ENCODE measurements around the gene ACAD9. TPM values are rescaled to one million over a fixed set of nuclear protein-coding genes. Genes with fewer than 3 reads are reported as not detected.
A peak's percentile ranks its signal among the peaks of the same experiment; 100 is the strongest.
"Not testable (repeated sequence)": the region's sequence is repeated elsewhere in the genome, so short reads cannot be mapped to it uniquely, and the experiment has no call there.

ACAD9 gene
- total RNA-seq: 10 to 100 TPM; 37.0 to 62.4 TPM
- total RNA-seq: 45.8 to 87.4 reads per million in 2 donors

DNA sequence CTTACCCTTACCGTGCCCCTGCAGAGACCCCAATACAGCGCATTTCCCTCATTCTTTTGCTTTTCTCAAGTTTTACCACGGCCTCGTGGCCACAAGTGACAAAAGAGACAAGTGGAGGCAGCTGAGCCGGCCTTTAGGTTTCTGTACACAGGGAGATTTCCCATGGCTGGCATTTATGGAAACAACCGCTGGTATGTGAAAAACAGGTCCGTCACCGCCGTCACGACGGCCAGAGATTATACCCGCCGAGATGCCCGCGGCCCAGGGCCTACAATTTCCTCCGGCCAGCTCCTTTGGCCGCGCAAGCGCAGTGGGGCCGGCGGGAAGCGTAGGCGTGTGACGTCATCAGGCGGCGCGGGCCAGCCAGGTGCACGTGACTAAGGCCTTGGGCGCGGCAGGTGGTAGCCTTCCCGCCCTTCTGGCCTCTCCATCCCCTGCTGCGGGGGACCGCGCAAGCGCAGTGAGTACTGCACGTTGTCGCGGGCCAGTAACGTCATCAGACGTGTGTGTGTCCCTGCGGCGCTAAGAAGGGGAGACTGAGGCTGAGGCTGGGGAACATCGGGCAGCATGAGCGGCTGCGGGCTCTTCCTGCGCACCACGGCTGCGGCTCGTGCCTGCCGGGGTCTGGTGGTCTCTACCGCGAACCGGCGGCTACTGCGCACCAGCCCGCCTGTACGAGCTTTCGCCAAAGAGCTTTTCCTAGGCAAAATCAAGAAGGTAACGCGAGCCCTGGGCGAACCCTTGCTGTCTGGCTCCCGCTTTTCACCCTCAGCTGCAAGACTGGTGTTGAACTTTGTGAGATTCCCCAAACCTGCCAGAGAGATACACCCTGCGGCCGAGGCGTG, at the start of gene ACAD9:
Gene ACAD9 (plus strand): TSS at position 496 of the 845 bp plus-strand sequence. CDS start 72 bp downstream, at position 568.
- ATAC-seq: peak; percentile 95
- Mint-ChIP-seq H3K36me3 (ENCODE audit: low read depth) (peaks cover 5% of the 10 kb centered on the region), H3K27ac (peak within 1 kb of the TSS; percentile 100), H3K4me3 (peak within 1 kb of the TSS; percentile 93), H3K4me1 (peaks cover 53% of the 10 kb centered on the region), H3K27me3 (no peaks in the 10 kb centered on the region)
- no peaks in the 10 kb centered on the region for H3K9me3 ChIP-seq (ENCODE audit: control insufficient read depth, low read length, poor library complexity, severe bottlenecking)
- DNase-seq: peak; percentile 96 to 97 (median 96)

DNA sequence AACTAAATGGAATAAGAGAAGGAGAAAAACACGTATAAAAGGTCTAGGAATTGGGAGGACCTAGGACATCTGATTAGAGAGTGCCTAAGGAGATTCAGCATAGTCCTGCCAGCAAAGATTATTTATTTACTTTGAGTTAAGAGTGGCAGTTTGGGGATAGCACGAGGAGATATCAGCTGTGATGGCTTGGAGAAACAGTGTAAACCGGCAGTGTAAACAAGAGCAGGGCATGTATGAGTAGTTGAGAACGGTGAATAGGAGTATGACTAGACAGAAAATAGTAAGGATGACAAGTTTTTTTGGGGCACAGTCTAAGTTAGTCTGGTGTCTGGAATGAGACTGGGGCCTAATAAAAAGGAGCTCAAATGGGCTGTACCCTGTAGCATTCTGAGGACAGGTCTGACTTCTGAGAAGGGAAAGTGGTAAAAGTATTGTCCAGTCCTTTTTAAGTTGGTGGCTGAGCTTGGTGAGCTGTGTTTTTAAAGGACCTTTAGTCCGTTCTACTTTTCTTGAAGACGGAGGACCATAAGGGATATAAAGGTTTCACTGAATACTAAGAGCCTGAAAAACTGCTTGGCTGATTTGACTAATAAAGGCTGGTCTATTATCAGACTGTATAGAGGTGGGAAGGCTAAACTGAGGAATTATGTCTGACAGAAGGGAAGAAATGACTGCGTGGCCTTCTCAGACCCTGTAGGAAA, 49.3 kb upstream of the ACAD9 start:
- not testable (repeated sequence) for H3K9me3 ChIP-seq (ENCODE audit: control insufficient read depth, low read length, poor library complexity, severe bottlenecking); H3K4me1 Mint-ChIP-seq; H3K27me3 Mint-ChIP-seq; H3K4me3 Mint-ChIP-seq; H3K36me3 Mint-ChIP-seq (ENCODE audit: low read depth); ATAC-seq; DNase-seq; H3K27ac Mint-ChIP-seq

DNA sequence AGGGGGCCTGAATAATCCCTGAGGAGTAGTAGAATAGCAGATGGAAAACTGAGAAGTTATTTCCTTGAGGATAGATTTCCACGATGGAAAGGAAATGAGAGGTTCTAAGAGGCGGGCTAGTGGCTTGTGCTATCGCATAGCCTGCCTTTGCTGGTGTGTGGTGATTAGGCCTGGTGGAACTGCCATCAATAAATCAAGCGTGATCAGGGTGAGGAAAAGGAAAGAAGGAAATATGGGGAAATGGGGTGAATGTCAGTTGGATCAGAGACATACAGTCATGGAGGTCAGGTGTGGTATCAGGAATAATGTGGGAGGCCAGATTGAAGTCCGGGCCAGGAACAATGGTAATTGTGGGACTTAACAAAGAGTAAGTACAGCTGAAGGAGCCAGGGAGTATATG, 48.7 kb upstream of the ACAD9 start:
- not testable (repeated sequence) for DNase-seq; H3K4me3 Mint-ChIP-seq; H3K27ac Mint-ChIP-seq; H3K4me1 Mint-ChIP-seq; ATAC-seq; H3K27me3 Mint-ChIP-seq; H3K9me3 ChIP-seq (ENCODE audit: control insufficient read depth, low read length, poor library complexity, severe bottlenecking); H3K36me3 Mint-ChIP-seq (ENCODE audit: low read depth)

DNA sequence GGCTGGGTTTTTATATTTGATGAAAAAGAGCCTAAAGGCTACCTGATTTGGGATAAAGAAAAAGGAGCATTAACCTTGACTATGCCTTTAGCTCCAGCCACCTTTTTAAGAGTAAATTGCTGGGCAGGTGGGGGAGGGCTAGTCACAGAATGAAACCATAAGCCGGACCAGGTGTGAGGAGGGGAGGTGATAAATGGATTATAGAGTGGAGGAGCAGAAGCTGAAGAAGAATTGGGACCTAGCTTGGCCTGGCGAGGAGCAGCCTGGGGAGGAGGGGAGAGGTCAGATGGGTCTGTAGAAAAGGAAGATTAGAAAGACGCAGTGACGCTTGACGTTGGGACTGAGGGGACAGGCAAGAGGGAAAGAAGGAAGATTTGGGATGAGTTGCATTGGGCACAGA, 46.4 kb upstream of the ACAD9 start:
- H3K9me3 ChIP-seq (ENCODE audit: control insufficient read depth, low read length, poor library complexity, severe bottlenecking); H3K36me3 Mint-ChIP-seq (ENCODE audit: low read depth); H3K27me3 Mint-ChIP-seq; H3K27ac Mint-ChIP-seq; ATAC-seq; H3K4me1 Mint-ChIP-seq; H3K4me3 Mint-ChIP-seq; DNase-seq: not testable (repeated sequence)

DNA sequence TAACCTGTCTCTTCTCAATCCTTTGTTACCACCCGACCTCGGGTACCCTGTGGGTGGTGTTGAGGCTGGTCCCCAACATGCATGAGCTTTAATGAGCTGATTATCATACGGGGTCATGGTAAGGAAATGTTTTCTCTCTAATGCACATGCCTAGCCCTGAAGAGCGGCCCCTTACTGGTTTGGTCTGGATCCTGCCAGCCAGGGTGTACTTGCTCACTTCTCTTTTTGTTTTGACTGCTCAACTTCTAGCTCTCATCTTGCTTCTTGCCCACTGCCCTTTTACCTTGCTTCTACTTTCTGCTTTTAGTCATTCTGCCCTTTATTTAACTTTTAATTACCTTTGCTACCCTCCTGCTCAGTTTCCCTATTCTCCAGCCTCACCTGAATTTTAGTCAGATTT, 44.3 kb upstream of the ACAD9 start:
- Mint-ChIP-seq H3K27ac (no peak overlapping the region), H3K36me3 (ENCODE audit: low read depth) (no peaks in the 10 kb centered on the region), H3K27me3 (no peaks in the 10 kb centered on the region), H3K4me3 (no peak overlapping the region), H3K4me1 (peaks cover 7% of the 10 kb centered on the region)
- ATAC-seq: no peak
- no peak for DNase-seq
- H3K9me3 ChIP-seq (ENCODE audit: control insufficient read depth, low read length, poor library complexity, severe bottlenecking): no peaks in the 10 kb centered on the region

DNA sequence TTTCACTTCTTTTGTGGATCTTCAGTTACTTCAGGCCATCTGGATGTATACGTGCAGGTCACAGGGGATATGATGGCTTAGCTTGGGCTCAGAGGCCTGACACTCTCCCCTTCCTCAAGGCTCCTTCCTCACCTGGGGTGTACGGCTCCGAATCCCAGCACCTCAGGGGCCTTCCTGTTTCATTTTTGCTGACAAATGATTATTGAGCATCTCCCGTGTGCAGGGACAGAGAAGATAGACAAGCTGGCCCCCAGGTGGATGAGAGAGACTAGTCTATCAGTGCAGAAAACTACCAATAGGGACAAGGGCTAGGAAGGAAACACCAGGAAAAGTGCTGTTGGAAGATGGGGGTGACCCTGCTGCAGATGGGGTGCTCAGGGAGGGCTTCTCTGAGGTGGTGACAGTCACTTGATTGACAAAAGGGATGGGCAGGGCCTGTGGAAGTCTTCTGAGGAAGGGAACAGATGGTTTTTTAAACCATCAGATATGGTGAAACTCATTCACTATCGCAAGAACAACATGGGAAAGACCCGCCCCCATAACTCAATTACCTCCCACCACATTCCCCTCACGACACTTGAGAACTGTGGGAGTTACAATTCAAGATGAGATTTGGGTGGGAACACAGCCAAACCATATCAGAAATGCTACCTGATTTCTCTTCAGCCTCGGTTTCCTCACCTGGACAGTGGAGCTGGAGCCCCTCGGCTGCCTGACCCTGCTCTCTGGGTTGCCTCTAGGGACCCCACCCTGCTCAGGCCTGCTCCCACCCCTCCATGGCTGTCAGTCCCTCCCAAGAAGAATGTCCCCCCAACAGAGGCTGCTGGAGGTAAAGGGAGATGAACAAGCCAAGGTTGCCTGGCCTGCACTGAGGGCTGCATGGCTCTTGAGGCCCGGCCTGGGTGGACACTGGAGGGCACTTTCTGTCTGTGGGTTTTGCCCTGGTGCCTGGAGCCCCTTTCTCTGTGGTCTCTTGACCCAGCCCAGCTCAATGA, 37.2 kb upstream of the ACAD9 start:
- ATAC-seq (no peak), DNase-seq (no peak)
- Mint-ChIP-seq H3K4me3 (no peak overlapping the region), H3K36me3 (ENCODE audit: low read depth) (no peaks in the 10 kb centered on the region), H3K27me3 (no peaks in the 10 kb centered on the region), H3K4me1 (peaks cover 15% of the 10 kb centered on the region), H3K27ac (peak overlapping the region; percentile 27)
- H3K9me3 ChIP-seq (ENCODE audit: control insufficient read depth, low read length, poor library complexity, severe bottlenecking): no peaks in the 10 kb centered on the region

DNA sequence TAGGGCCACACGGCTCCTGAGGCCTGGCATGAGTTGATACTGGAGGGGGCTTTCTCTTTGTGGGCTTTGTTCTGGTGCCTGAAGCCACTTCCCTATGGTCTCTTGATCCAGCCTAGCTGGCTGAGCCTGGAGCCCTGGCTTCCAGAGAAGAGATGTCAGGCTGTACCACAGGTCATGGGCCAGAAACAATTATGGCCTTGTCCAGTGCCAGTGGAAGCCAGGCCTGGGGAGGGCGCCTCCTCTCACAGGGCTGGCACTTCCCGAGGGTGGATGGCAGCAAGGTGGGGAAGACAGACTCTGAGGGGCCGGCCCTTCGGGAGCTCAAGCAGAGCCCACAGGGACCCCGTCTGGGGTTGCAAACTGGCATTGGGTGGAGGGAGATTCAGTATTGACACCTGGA, 34.9 kb upstream of the ACAD9 start:
- no peaks in the 10 kb centered on the region for H3K27me3 Mint-ChIP-seq
- ATAC-seq: no peak
- peak overlapping the region; percentile 94 for H3K4me3 Mint-ChIP-seq
- no peaks in the 10 kb centered on the region for H3K36me3 Mint-ChIP-seq (ENCODE audit: low read depth)
- H3K9me3 ChIP-seq (ENCODE audit: control insufficient read depth, low read length, poor library complexity, severe bottlenecking): no peaks in the 10 kb centered on the region
- H3K27ac Mint-ChIP-seq: peak overlapping the region; percentile 95
- peaks cover 15% of the 10 kb centered on the region for H3K4me1 Mint-ChIP-seq
- DNase-seq: no peak

DNA sequence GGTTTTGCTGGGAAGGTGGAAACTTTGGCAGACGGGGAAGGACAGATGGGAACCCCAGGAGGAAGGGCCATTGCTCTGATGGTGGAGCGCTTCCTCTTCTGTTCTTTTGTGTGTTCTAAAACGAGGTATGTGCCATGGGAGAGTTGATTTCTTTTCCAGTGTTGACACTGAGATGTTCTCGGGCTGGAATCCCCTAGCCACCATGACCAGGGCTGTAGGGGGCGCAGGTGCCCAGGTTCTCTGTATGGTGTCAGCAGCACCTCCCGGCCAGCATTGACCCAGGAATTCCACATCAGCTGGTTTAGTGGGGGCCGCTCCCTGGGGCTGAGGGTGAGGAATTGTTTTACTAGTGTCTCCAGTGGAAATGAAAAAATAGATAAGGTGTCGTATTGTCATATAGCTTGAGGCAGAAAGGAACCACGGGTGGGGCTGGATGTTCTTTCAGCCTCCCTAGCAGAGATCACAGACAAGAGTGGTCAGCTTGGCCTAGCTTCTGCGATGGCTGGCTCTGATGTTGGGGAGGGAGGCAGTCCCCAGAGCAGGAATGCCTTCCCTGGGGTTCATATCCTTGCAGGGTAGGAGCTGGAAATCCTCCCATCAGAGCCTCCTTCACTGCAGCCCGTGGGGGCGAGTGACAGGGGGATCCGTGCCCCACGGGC, 34.2 kb upstream of the ACAD9 start:
- no peak for DNase-seq

DNA sequence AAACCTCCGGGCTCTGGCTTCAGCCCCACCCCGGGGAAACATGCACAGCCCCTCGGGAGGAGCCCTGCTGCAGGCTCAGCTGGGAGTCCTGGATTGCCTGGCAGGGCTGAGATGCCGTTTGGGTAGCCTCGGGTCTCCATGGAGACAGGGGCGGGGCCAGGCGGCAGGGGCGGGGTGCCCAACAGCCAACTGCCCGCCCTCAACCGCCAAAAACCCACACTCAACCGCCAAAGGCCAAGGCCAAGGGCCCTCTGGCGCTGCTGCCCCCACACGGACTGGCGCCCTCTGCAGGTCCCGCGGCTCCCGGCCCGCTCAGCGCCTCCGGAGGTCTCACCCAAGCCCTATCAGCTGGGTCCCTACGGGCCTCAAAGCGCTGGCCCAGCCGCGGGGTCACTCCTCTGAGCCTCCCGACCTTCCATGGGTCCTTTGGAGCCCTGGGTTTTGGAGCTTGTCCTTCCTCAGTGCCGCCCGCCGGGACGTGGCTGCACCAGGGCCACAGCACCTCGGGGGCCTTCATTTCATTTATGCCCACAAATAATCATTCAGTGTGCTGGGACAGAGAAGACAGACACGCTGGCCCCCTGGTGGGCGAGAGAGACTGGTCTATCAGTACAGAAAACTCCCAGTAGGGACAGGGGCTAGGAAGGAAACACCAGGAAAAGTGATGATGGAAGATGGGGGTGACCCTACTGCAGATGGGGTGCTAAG, 33.5 kb upstream of the ACAD9 start:
- H3K4me3 Mint-ChIP-seq: peak overlapping the region; percentile 94
- no peaks in the 10 kb centered on the region for H3K9me3 ChIP-seq (ENCODE audit: control insufficient read depth, low read length, poor library complexity, severe bottlenecking)
- H3K4me1 Mint-ChIP-seq: peaks cover 11% of the 10 kb centered on the region
- no peaks in the 10 kb centered on the region for H3K36me3 Mint-ChIP-seq (ENCODE audit: low read depth)
- DNase-seq: peak; percentile 61 to 69 (median 68)
- ATAC-seq: peak; percentile 84
- H3K27ac Mint-ChIP-seq: peak overlapping the region; percentile 95
- H3K27me3 Mint-ChIP-seq: no peaks in the 10 kb centered on the region

More for the DNA sequence above, 34.2 kb upstream of the ACAD9 start:
- Mint-ChIP-seq H3K36me3 (ENCODE audit: low read depth) (no peaks in the 10 kb centered on the region), H3K27me3 (no peaks in the 10 kb centered on the region), H3K4me3 (peak overlapping the region; percentile 94), H3K4me1 (peaks cover 13% of the 10 kb centered on the region), H3K27ac (peak overlapping the region; percentile 95)
- ATAC-seq: no peak
- H3K9me3 ChIP-seq (ENCODE audit: control insufficient read depth, low read length, poor library complexity, severe bottlenecking): no peaks in the 10 kb centered on the region

DNA sequence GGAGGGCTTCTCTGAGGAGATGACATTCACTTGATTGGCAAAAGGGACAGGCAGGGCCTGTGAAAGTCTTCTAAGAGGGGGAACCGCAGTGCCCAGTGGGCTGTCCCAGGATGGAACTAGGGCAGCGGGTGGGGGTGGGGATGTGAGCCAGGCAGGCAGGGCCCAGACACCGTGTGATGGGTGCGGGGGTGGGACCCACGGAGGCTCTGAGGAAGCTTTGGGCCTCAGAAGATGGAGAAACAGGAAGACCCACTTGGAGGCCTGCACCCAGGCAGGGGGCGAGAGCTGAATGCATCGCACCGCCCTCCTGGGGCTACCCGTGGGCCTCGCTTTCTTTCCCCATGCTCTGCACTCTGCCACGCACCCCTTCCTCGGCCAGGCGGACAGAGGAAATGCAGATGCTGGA, 32.9 kb upstream of the ACAD9 start:
- no peak for DNase-seq
- H3K27ac Mint-ChIP-seq: peak overlapping the region; percentile 95
- H3K9me3 ChIP-seq (ENCODE audit: control insufficient read depth, low read length, poor library complexity, severe bottlenecking): no peaks in the 10 kb centered on the region
- peak; percentile 33 for ATAC-seq
- H3K4me3 Mint-ChIP-seq: peak overlapping the region; percentile 94
- H3K36me3 Mint-ChIP-seq (ENCODE audit: low read depth): no peaks in the 10 kb centered on the region
- peaks cover 11% of the 10 kb centered on the region for H3K4me1 Mint-ChIP-seq
- H3K27me3 Mint-ChIP-seq: no peaks in the 10 kb centered on the region

DNA sequence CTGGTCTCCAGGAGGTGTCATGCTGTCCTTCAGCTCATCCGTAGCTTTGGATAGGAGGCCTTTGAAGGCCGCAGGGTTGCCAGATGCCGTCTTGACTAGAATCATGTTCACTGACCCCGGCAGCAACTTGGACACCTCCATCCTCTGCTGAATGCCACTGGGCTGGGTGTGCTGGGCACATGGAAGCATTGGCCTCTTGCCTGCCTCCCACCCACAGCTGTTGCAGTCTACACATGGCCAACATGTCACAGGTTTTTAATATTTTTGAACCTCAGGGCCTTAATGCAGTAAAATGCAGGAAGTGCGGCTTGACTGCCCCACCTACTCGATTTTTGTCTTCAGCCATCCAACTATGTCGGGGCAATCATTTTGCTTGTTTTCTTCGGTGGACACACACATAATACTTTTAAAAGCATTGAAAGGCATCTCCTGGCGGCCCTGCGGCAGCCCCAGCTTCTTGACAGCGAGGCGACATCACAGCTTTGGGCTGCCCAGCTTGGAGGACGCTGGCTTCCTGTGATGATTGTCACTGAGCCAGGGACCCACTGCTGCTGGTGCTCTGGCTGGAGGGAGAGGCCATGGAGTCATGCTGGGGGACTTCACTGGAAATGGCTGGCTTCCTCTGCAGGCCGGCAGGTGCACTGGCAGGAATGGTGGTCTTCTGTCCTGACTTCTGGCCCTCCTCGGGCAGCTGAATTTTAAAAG, 31.6 kb upstream of the ACAD9 start:
- Mint-ChIP-seq H3K4me1 (peaks cover 11% of the 10 kb centered on the region), H3K4me3 (peak overlapping the region; percentile 94), H3K36me3 (ENCODE audit: low read depth) (no peaks in the 10 kb centered on the region), H3K27me3 (no peaks in the 10 kb centered on the region), H3K27ac (peak overlapping the region; percentile 47)
- ATAC-seq: no peak
- no peak for DNase-seq
- no peaks in the 10 kb centered on the region for H3K9me3 ChIP-seq (ENCODE audit: control insufficient read depth, low read length, poor library complexity, severe bottlenecking)
